Pancreas (tissue), 10 donors: Measurements from ENCODE around the gene RPAP3. TPM values are rescaled to one million over a fixed set of nuclear protein-coding genes. Genes with fewer than 3 reads are reported as not detected.

Source experiments
- ATAC-seq, 4 donors: fragments of 200-7000 bp; cut with Tn5 transposase; one replicate each; pipeline versions ENCODE4 v1.8.0 to v1.9.1; 2020; ENCODE audit warnings: mild to moderate bottlenecking in 4 of 4, moderate library complexity in 4 of 4
- DNase-seq, 6 donors: peaks; one replicate each; pipeline ENCODE4 v3.0.0-alpha.2; 2020
- FAIRE-seq: peaks from 2 replicates; lab custom pipeline; 2012; peaks lifted over from hg19 to GRCh38; lab: Jason Lieb, UNC
- H3K27ac ChIP-seq, 4 donors: fragments of 200-600 bp; sonication (generic); 1 replicate in 3 of 4; 2 replicates in 1 of 4; pipeline versions ENCODE4 v1.5.0 to v1.8.0; 2020
- H3K27me3 ChIP-seq, 4 donors: fragments of 200-600 bp; one replicate each; pipeline ENCODE4 v1.8.0; 2021
- H3K36me3 ChIP-seq, 3 donors: fragments of 200-600 bp; sonication (generic) in 1 of 3; one replicate each; pipeline versions ENCODE4 v1.5.0 to v1.8.0; 2020 to 2021
- H3K4me1 ChIP-seq, 3 donors: fragments of 200-600 bp; one replicate each; pipeline ENCODE4 v1.8.0; 2021
- H3K4me3 ChIP-seq, 4 donors: fragments of 200-600 bp; sonication (generic) in 2 of 4; one replicate each; pipeline versions ENCODE4 v1.5.0 to v1.8.0; 2020 to 2021
- H3K9me3 ChIP-seq, 4 donors: fragments of 200-600 bp; one replicate each; pipeline ENCODE4 v1.8.0; 2021
- CTCF ChIP-seq, 4 donors: fragments of 200-600 bp; sonication (generic) in 3 of 4; IDR thresholded peaks; one replicate each; pipeline versions ENCODE4 v1.5.0 to v1.8.0; 2021; ENCODE audit warnings: antibody characterized with exemption in 4 of 4
- whole genome bisulfite sequencing, 2 donors: extraction: QIAGEN DNeasy Blood & Tissue Kit; methylation state at CpG; one replicate each; pipeline ENCODE4 v1.1.7; 2013; 5-methylcytosine and 5-hydroxymethylcytosine counted together
- intact Hi-C, 3 donors: fragments of 100-400 bp; cut with DNase I; formaldehyde crosslinking; loops; one replicate each; pipeline versions ENCODE4 v1.11.1 to v1.14.2; 2022
- polyA plus RNA-seq, 2 donors: library from polyadenylated mRNA; stranded (reverse); fragments of 200-250 nt; gene quantifications; one replicate each; pipeline ENCODE4 v1.2.3, GENCODE V29; 2013
- total RNA-seq, 6 donors: library from RNA; stranded (reverse); fragmentation: NEBNext Ultra II Directional in 4 of 6; extraction: Animal tissue kit (Norgen Biotek cat#: 25700) in 4 of 6; gene quantifications; one replicate each; pipeline versions ENCODE4 v1.2.1 to v1.2.4, GENCODE V29; 2021 to 2023
- donor health status: healthy with polysubstance abuse.
- donor health status: DM: no; HTN: no; CAD: no; lungs with moderate emphysema.
- donor health status: DM: no; HTN: no; CAD: no.
- donor health status: control.
- donor health status: control.
- donor health status: Bipolar disorder and iron deficiency.
- donor health status: DM: yes; HTN: yes; CAD: no.
- donor health status: DM: no; HTN: no; CAD: no.
- donor health status: DM: no; HTN: no; CAD: no.
- donor health status: DM: yes; HTN: yes; CAD: no.

Gene RPAP3
- total and polyA plus RNA-seq, 8 donors, result 3.3 to 12.1 (median 8.9) TPM

- no peaks in the 10 kb centered on the region for H3K27me3 ChIP-seq
- H3K9me3 ChIP-seq, result no peaks in the 10 kb centered on the region
- no peak overlapping the region for H3K27ac ChIP-seq
- FAIRE-seq (no peak), ATAC-seq (no peak), DNase-seq (peak in 1 of 6 donors; percentile 8)
- intact Hi-C loops, result no loop called here
- H3K4me3 ChIP-seq, result no peak overlapping the region
- no peaks in the 10 kb centered on the region for H3K36me3 ChIP-seq
- no peak for TF ChIP-seq CTCF (IDR thresholded peaks at IDR 0.05)
- WGBS, 2 donors, result 87 to 100% methylated on average over 3 of the region's 3 CpGs
- H3K4me1 ChIP-seq, result peaks cover 0 to 5% (median under 1%) of the 10 kb centered on the region in 3 donors
These were observed 43.1 kb upstream of the RPAP3 start for GRCh38 chr12:47748899-47749298.

- Histone ChIP-seq H3K4me3 (no peak overlapping the region), H3K27ac (no peak overlapping the region), H3K9me3 (no peaks in the 10 kb centered on the region), H3K27me3 (no peaks in the 10 kb centered on the region), H3K36me3 (no peaks in the 10 kb centered on the region), H3K4me1 (peaks cover 0 to under 1% (median 0%) of the 10 kb centered on the region in 3 donors)
- DNase-seq, result no peak
- ATAC-seq, result no peak
- no peak for TF ChIP-seq CTCF (IDR thresholded peaks at IDR 0.05)
- no peak for FAIRE-seq
- intact Hi-C loops, result no loop called here
- 70 to 85% methylated on average over 1 of the region's 1 CpG for WGBS, 2 donors
These were observed 42.6 kb upstream of the RPAP3 start for GRCh38 chr12:47748507-47748828.

GRCh38 chr12:47747596-47748506, 42.0 kb upstream of the RPAP3 start:
- FAIRE-seq, result no peak
- Histone ChIP-seq H3K4me1 (no peaks in the 10 kb centered on the region), H3K27me3 (no peaks in the 10 kb centered on the region), H3K9me3 (no peaks in the 10 kb centered on the region), H3K36me3 (no peaks in the 10 kb centered on the region), H3K4me3 (no peak overlapping the region), H3K27ac (no peak overlapping the region)
- intact Hi-C loops, result no loop called here
- no peak for TF ChIP-seq CTCF (IDR thresholded peaks at IDR 0.05)
- 85 to 91% methylated on average over 14 of the region's 14 CpGs for WGBS, 2 donors
- ATAC-seq, result no peak
- no peak for DNase-seq

- Histone ChIP-seq H3K27ac (no peak overlapping the region), H3K27me3 (no peaks in the 10 kb centered on the region), H3K4me1 (no peaks in the 10 kb centered on the region), H3K9me3 (no peaks in the 10 kb centered on the region), H3K4me3 (no peak overlapping the region), H3K36me3 (no peaks in the 10 kb centered on the region)
- DNase-seq (no peak), ATAC-seq (no peak), FAIRE-seq (no peak)
- TF ChIP-seq CTCF (IDR thresholded peaks at IDR 0.05), result no peak
- 71 to 74% methylated on average over 4 of the region's 4 CpGs for WGBS, 2 donors
- intact Hi-C loops, result no loop called here
These were observed 41.3 kb upstream of the RPAP3 start for GRCh38 chr12:47747126-47747525.

GRCh38 chr12:47746523-47746922, 40.7 kb upstream of the RPAP3 start:
- H3K4me1 ChIP-seq, result peaks cover 0 to 2% (median 0%) of the 10 kb centered on the region in 3 donors
- FAIRE-seq, result no peak
- no peak for ATAC-seq
- no peaks in the 10 kb centered on the region for H3K27me3 ChIP-seq
- H3K27ac ChIP-seq, result no peak overlapping the region
- WGBS, 2 donors, result 78 to 84% methylated on average over 7 of the region's 7 CpGs
- H3K9me3 ChIP-seq, result no peaks in the 10 kb centered on the region
- no peak for TF ChIP-seq CTCF (IDR thresholded peaks at IDR 0.05)
- no peak overlapping the region for H3K4me3 ChIP-seq
- intact Hi-C loops, result no loop called here
- peak in 1 of 6 donors; percentile 12 for DNase-seq
- H3K36me3 ChIP-seq, result no peaks in the 10 kb centered on the region
